Panc1 (cell line): Measurements from ENCODE around the gene SSBP3.

ENCODE experiments used
- POLR2AphosphoS5 ChIP-seq: IDR thresholded peaks from 2 replicates; pipeline ENCODE4 v1.6.1; 2012; ENCODE audit warnings: mild to moderate bottlenecking, low read depth, low read length, moderate library complexity
- SIN3A ChIP-seq: IDR thresholded peaks from 2 replicates; pipeline ENCODE4 v1.6.1; 2012; ENCODE audit warnings: low read depth, mild to moderate bottlenecking, low read length, moderate library complexity, borderline replicate concordance; ENCODE audit not compliant: insufficient read depth
- TF ChIP-seq, protein P1 (sequence below): fragments of 450-650 bp; IDR thresholded peaks from 2 replicates; pipeline ENCODE4 v1.5.1; 2017; ENCODE audit warnings: mild to moderate bottlenecking
- TF ChIP-seq, protein P2 (sequence below), 2 experiments: IDR thresholded peaks; 2 replicates each; pipeline ENCODE4 v1.6.1; 2011 to 2012; ENCODE audit warnings: low read depth in 2 of 2, control low read depth in 1 of 2, low read length in 1 of 2, mild to moderate bottlenecking in 1 of 2, moderate library complexity in 1 of 2; ENCODE audit not compliant: insufficient read depth in 1 of 2

DNA sequence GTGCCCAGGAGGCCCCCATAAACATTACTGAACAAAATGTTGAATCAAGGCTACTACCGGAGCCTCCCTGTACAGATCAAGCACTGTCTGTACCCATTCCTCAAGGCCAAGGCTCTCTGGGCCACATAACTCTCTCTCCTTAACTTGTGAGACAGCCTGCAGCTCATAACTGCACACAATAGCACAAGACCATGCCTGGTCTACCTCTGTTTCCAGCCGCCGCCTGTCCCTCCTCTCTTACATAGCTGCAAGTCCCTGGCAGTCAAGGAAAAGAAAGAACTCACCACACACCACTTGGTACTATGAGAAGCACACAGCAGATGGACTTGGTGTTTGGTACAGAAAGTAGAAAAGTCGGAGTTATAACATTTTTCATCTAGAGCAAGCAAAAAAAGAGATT, 91.1 kb downstream of the SSBP3 start:
- TF ChIP-seq, protein P1, sequence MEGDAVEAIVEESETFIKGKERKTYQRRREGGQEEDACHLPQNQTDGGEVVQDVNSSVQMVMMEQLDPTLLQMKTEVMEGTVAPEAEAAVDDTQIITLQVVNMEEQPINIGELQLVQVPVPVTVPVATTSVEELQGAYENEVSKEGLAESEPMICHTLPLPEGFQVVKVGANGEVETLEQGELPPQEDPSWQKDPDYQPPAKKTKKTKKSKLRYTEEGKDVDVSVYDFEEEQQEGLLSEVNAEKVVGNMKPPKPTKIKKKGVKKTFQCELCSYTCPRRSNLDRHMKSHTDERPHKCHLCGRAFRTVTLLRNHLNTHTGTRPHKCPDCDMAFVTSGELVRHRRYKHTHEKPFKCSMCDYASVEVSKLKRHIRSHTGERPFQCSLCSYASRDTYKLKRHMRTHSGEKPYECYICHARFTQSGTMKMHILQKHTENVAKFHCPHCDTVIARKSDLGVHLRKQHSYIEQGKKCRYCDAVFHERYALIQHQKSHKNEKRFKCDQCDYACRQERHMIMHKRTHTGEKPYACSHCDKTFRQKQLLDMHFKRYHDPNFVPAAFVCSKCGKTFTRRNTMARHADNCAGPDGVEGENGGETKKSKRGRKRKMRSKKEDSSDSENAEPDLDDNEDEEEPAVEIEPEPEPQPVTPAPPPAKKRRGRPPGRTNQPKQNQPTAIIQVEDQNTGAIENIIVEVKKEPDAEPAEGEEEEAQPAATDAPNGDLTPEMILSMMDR: no peak
- no peak for TF ChIP-seq POLR2AphosphoS5
- TF ChIP-seq, protein P2, sequence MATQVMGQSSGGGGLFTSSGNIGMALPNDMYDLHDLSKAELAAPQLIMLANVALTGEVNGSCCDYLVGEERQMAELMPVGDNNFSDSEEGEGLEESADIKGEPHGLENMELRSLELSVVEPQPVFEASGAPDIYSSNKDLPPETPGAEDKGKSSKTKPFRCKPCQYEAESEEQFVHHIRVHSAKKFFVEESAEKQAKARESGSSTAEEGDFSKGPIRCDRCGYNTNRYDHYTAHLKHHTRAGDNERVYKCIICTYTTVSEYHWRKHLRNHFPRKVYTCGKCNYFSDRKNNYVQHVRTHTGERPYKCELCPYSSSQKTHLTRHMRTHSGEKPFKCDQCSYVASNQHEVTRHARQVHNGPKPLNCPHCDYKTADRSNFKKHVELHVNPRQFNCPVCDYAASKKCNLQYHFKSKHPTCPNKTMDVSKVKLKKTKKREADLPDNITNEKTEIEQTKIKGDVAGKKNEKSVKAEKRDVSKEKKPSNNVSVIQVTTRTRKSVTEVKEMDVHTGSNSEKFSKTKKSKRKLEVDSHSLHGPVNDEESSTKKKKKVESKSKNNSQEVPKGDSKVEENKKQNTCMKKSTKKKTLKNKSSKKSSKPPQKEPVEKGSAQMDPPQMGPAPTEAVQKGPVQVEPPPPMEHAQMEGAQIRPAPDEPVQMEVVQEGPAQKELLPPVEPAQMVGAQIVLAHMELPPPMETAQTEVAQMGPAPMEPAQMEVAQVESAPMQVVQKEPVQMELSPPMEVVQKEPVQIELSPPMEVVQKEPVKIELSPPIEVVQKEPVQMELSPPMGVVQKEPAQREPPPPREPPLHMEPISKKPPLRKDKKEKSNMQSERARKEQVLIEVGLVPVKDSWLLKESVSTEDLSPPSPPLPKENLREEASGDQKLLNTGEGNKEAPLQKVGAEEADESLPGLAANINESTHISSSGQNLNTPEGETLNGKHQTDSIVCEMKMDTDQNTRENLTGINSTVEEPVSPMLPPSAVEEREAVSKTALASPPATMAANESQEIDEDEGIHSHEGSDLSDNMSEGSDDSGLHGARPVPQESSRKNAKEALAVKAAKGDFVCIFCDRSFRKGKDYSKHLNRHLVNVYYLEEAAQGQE (IDR thresholded peaks at IDR 0.05; ENCODE audit: insufficient read depth in 1 of 2, low read depth in 2 of 2, low read length in 1 of 2): no peak
- TF ChIP-seq SIN3A: no peak
